K562 (cell line): ENCODE results near the gene ACACB. TPM values are rescaled to one million over a fixed set of nuclear protein-coding genes. Genes with fewer than 3 reads are reported as not detected.

Experiments
- ATAC-seq: fragments of 200-7000 bp; cut with Tn5 transposase; 3 replicates; pipeline ENCODE4 v1.9.1; 2020; ENCODE audit warnings: moderate library complexity
- BruUV-seq: library from RNA; stranded (reverse); fragments of 400-500 nt; replicated peaks from 2 replicates; lab custom pipeline; 2021; lab: Mats Ljungman, UMichigan
- CTCF ChIA-PET: fragments of 300-600 bp; formaldehyde crosslinking; extraction: SDS; loops from one replicate; lab custom pipeline; 2021; ENCODE audit warnings: low intra/inter-chr PET ratio; lab: Yijun Ruan, JAX
- POLR2A ChIA-PET: fragments of 300-600, 350-650 bp; sonication (Branson Sonifier 250); formaldehyde crosslinking; extraction: SDS; loops from one replicate; lab custom pipeline; 2021; ENCODE audit warnings: antibody characterized with exemption, inconsistent platforms; lab: Yijun Ruan, JAX
- DNase-seq, 4 experiments: peaks; one replicate each; pipeline versions ENCODE4 v3.0.0 to v3.0.0-alpha.2; 2011 to 2018; ENCODE audit warnings: low spot score in 3 of 4, mixed read lengths in 3 of 4; ENCODE audit errors: extremely low read depth in 1 of 4
- FAIRE-seq: peaks from 2 replicates; lab custom pipeline; 2011; peaks lifted over from hg19 to GRCh38; lab: Jason Lieb, UNC
- H2AFZ ChIP-seq: 2 replicates; pipeline ENCODE4 v1.6.0; 2011; ENCODE audit warnings: low read depth, low read length, control low read depth, inconsistent platforms
- H3K27ac ChIP-seq: fragments of 200-600 bp; 3 replicates; pipeline ENCODE4 v1.8.0; 2011; ENCODE audit warnings: low read depth, mild to moderate bottlenecking, control low read depth, inconsistent platforms, low read length, moderate library complexity, mixed read lengths; ENCODE audit errors: extremely low read depth
- H3K27me3 ChIP-seq, 2 experiments: fragments of 300-600 bp in 1 of 2; 2 replicates in 1 of 2; 3 replicates in 1 of 2; pipeline versions ENCODE4 v1.6.0 to v1.8.0; 2011; ENCODE audit warnings: inconsistent platforms in 2 of 2, low read length in 2 of 2, mild to moderate bottlenecking in 1 of 2, mixed read lengths in 1 of 2, moderate library complexity in 1 of 2; ENCODE audit not compliant: control insufficient read depth in 2 of 2, insufficient read depth in 2 of 2
- H3K36me3 ChIP-seq: fragments of 300-600 bp; 3 replicates; pipeline ENCODE4 v1.8.0; 2011; ENCODE audit warnings: mild to moderate bottlenecking, low read length, inconsistent platforms; ENCODE audit not compliant: control insufficient read depth, insufficient read depth
- H3K4me1 ChIP-seq, 2 experiments: fragments of 200-600 bp in 1 of 2; replicated peaks in 1 of 2; 2 replicates in 1 of 2; 3 replicates in 1 of 2; pipeline versions ENCODE4 v1.5.1 to v1.8.0; 2011; ENCODE audit warnings: inconsistent platforms in 2 of 2, low read length in 2 of 2, mild to moderate bottlenecking in 1 of 2, mixed read lengths in 1 of 2, moderate library complexity in 1 of 2; ENCODE audit not compliant: control insufficient read depth in 2 of 2, insufficient read depth in 2 of 2
- H3K4me2 ChIP-seq: 2 replicates; pipeline ENCODE4 v1.6.1; 2011; ENCODE audit warnings: low read length, control low read depth, inconsistent platforms, mixed read lengths; ENCODE audit not compliant: insufficient read depth
- H3K4me3 ChIP-seq: fragments of 200-600 bp; sonication (generic), shearing (Covaris generic); 2 replicates; pipeline ENCODE4 v1.5.1; 2016; ENCODE audit warnings: control low read depth, inconsistent platforms
- H3K79me2 ChIP-seq: fragments of 200-600 bp; 3 replicates; pipeline ENCODE4 v1.8.0; 2011; ENCODE audit warnings: low read length, inconsistent platforms; ENCODE audit not compliant: control insufficient read depth, insufficient read depth
- H3K9ac ChIP-seq, 2 experiments: 2 replicates each; pipeline versions ENCODE4 v1.6.0 to v1.6.1; 2011; ENCODE audit warnings: low read depth in 2 of 2, low read length in 2 of 2, control low read depth in 1 of 2, inconsistent platforms in 1 of 2, mild to moderate bottlenecking in 1 of 2, mixed read lengths in 1 of 2; ENCODE audit not compliant: insufficient read depth in 1 of 2
- H3K9me1 ChIP-seq: one replicate; pipeline ENCODE4 v1.6.0; 2011; ENCODE audit warnings: inconsistent platforms, mild to moderate bottlenecking, low read length, moderate library complexity; ENCODE audit not compliant: control insufficient read depth, insufficient read depth
- H3K9me3 ChIP-seq: replicated peaks from 2 replicates; pipeline ENCODE4 v1.5.1; 2011; ENCODE audit warnings: low read depth, low read length, inconsistent platforms; ENCODE audit not compliant: control insufficient read depth, insufficient read depth
- H4K20me1 ChIP-seq: replicated peaks from 2 replicates; pipeline ENCODE4 v1.6.1; 2011; ENCODE audit warnings: low read length, inconsistent platforms, mixed read lengths; ENCODE audit not compliant: control insufficient read depth, insufficient read depth
- BRCA1 ChIP-seq, 2 experiments: fragments of 450-650 bp in 1 of 2; sonication (generic) in 1 of 2; formaldehyde crosslinking in 1 of 2; IDR thresholded peaks; 2 replicates each; pipeline versions ENCODE4 v1.5.0 to v1.6.1; 2017 to 2020; ENCODE audit warnings: mild to moderate bottlenecking in 1 of 2, missing genetic modification reagents in 1 of 2
- ELF2 ChIP-seq: fragments of 250-450 bp; sonication (Bioruptor Pico); IDR thresholded peaks from 2 replicates; pipeline ENCODE4 v1.5.0; 2021; ENCODE audit warnings: mild to moderate bottlenecking
- ETV5 ChIP-seq: sonication (generic); formaldehyde crosslinking; IDR thresholded peaks from 2 replicates; pipeline ENCODE4 v1.4.0; 2020; ENCODE audit warnings: low read depth, mild to moderate bottlenecking, missing genetic modification reagents
- GATAD2B ChIP-seq: fragments of 450-650 bp; IDR thresholded peaks from 2 replicates; pipeline ENCODE4 v1.6.1; 2017; ENCODE audit warnings: mild to moderate bottlenecking, borderline replicate concordance
- KDM2B ChIP-seq: fragments of 250-450 bp; sonication (Bioruptor Pico); IDR thresholded peaks from 2 replicates; pipeline ENCODE4 v1.8.0; 2021; ENCODE audit warnings: mild to moderate bottlenecking, moderate library complexity
- SMAD3 ChIP-seq: fragments of 450-650 bp; formaldehyde crosslinking; conservative IDR thresholded peaks from 2 replicates; pipeline ENCODE4 v1.4.0; 2020; ENCODE audit warnings: mild to moderate bottlenecking
- SRSF7 ChIP-seq: fragments of 200-400 bp; formaldehyde crosslinking; optimal IDR thresholded peaks from 2 replicates; pipeline ENCODE3; 2017; ENCODE audit warnings: mild to moderate bottlenecking, low read depth, low read length
- TEAD4 ChIP-seq, 2 experiments: sonication (generic) in 1 of 2; formaldehyde crosslinking in 1 of 2; IDR thresholded peaks; 2 replicates each; pipeline versions ENCODE4 v1.6.1 to v1.8.0; 2012 to 2022; ENCODE audit warnings: borderline replicate concordance in 1 of 2, inconsistent platforms in 1 of 2, low read length in 1 of 2, mild to moderate bottlenecking in 1 of 2, missing genetic modification reagents in 1 of 2
- TFAM ChIP-seq: fragments of 250-450 bp; sonication (Bioruptor Pico); conservative IDR thresholded peaks from 2 replicates; pipeline ENCODE4 v1.5.0; 2021; ENCODE audit warnings: mild to moderate bottlenecking, moderate library complexity
- ZNF212 ChIP-seq: fragments of 450-650 bp; formaldehyde crosslinking; IDR thresholded peaks from 2 replicates; pipeline ENCODE4 v1.4.0; 2020; ENCODE audit warnings: mild to moderate bottlenecking
- ZNF79 ChIP-seq: fragments of 250-450 bp; sonication (Bioruptor Pico); IDR thresholded peaks from 2 replicates; pipeline ENCODE4 v1.4.0; 2020; ENCODE audit warnings: low read depth, mild to moderate bottlenecking, moderate library complexity
- WGBS: fragments of 100-300 bp; shearing (Covaris generic); methylation state at CpG from one replicate; pipeline ENCODE4 v1.1.6; 2016; ENCODE audit warnings: low coverage, mixed read lengths; ENCODE audit not compliant: insufficient coverage; ENCODE audit errors: missing lambda C conversion rate; 5-methylcytosine and 5-hydroxymethylcytosine counted together
- in situ Hi-C: fragments of 300-500 bp; cut with MboI; formaldehyde crosslinking; loops from 4 replicates; pipeline ENCODE4 v1.15.0; 2018; ENCODE audit warnings: inconsistent platforms, mixed read lengths
- intact Hi-C: fragments of 100-400 bp; cut with micrococcal nuclease; formaldehyde crosslinking; loops from 2 replicates; pipeline ENCODE4 v1.14.2; 2022
- polyA plus RNA-seq, 8 experiments: library from polyadenylated mRNA; depleted of rRNA in 4 of 8; stranded (reverse) in 5 of 8; unstranded in 3 of 8; fragments of >200 nt; fragmentation: Nextera tagmentation in 2 of 8; fragmentation: Illumina TruSeq in 1 of 8; extraction: Ambion mirVana in 2 of 8; extraction: Trizol in 1 of 8; gene quantifications; 2 replicates each; pipeline versions ENCODE4 v1.2.1 to v1.2.3, GENCODE V29; 2011 to 2014; ENCODE audit warnings: inconsistent platforms in 1 of 8, missing spikeins in 1 of 8
- total RNA-seq, 7 experiments: library from RNA; depleted of rRNA in 6 of 7; stranded (reverse); fragments of >200 nt in 6 of 7; fragmentation: Illumina TruSeq in 2 of 7; extraction: Trizol in 2 of 7; gene quantifications; 2 replicates each; pipeline versions ENCODE4 v1.2.1 to v1.2.3, GENCODE V29; 2011 to 2021; ENCODE audit warnings: low replicate concordance in 1 of 7
- TF ChIP-seq, protein P1 (sequence below): sonication (generic); formaldehyde crosslinking; IDR thresholded peaks from 2 replicates; pipeline ENCODE4 v1.8.1; 2023; ENCODE audit warnings: mild to moderate bottlenecking, missing genetic modification reagents
- TF ChIP-seq, protein P2 (sequence below): fragments of 450-650 bp; IDR thresholded peaks from 2 replicates; pipeline ENCODE4 v1.6.1; 2017; ENCODE audit warnings: antibody characterized with exemption
- TF ChIP-seq, protein P3 (sequence below), 2 experiments: IDR thresholded peaks in 1 of 2; conservative IDR thresholded peaks in 1 of 2; 2 replicates each; pipeline ENCODE4 v1.6.1; 2016; ENCODE audit warnings: low read depth in 2 of 2, mild to moderate bottlenecking in 1 of 2, missing compliant biosample characterization in 1 of 2, missing genetic modification characterization in 1 of 2, moderate library complexity in 1 of 2

The ACACB gene
- total and polyA plus RNA-seq, 9 of the 15 experiments (the other 6 are each of a cell fraction or from before 2014, with no cell fraction given) = 0.10 to 2.5 (median 0.83) TPM

- ChIA-PET CTCF (no interaction called here), POLR2A (interaction anchor here (0.7 kb wide), 1 partner anchor 15 kb away, joined by 3 read pairs; no protein-coding TSS in a partner anchor)
- in situ Hi-C loops = no loop called here
- no peak overlapping the region for H3K4me2 ChIP-seq
- ATAC-seq = no peak
- FAIRE-seq = no peak
- H3K79me2 ChIP-seq = no peaks in the 10 kb centered on the region
- WGBS = 10% methylated on average over 12 of the region's 12 CpGs
- no peaks in the 10 kb centered on the region for H3K9me3 ChIP-seq
- BruUV-seq = no TSS peak
- intact Hi-C loops = no loop called here
- H3K27ac ChIP-seq = no peak overlapping the region
- peaks cover 7 to 36% of the 10 kb centered on the region in 2 experiments; a peak in 4 of 5 replicates for H3K27me3 ChIP-seq
- DNase-seq = no peak
- H3K36me3 ChIP-seq = no peaks in the 10 kb centered on the region
- H2AFZ ChIP-seq = no peak overlapping the region
- H4K20me1 ChIP-seq = no peaks in the 10 kb centered on the region
- no peaks in the 10 kb centered on the region for H3K9me1 ChIP-seq
- no peak overlapping the region for H3K4me3 ChIP-seq
- H3K4me1 ChIP-seq = no peaks in the 10 kb centered on the region
- H3K9ac ChIP-seq = no peak overlapping the region
- TF ChIP-seq BRCA1 (IDR thresholded peaks at IDR 0.05) (no peak), BRCA1 (CRISPR knock-in tag; IDR thresholded peaks at IDR 0.05) (no peak), ETV5 (CRISPR knock-in tag) (no peak), ELF2 (CRISPR knock-in tag) (no peak), GATAD2B (no peak), ZNF79 (CRISPR knock-in tag) (no peak), SRSF7 (no peak), KDM2B (CRISPR knock-in tag) (no peak), SMAD3 (CRISPR knock-in tag) (no peak), TEAD4 (IDR thresholded peaks at IDR 0.05; ENCODE audit: low read length) (no peak), TEAD4 (CRISPR knock-in tag; IDR thresholded peaks at IDR 0.05; ENCODE audit: borderline replicate concordance) (no peak), ZNF212 (CRISPR knock-in tag) (no peak), TFAM (CRISPR knock-in tag) (no peak)
- TF ChIP-seq, protein P1, sequence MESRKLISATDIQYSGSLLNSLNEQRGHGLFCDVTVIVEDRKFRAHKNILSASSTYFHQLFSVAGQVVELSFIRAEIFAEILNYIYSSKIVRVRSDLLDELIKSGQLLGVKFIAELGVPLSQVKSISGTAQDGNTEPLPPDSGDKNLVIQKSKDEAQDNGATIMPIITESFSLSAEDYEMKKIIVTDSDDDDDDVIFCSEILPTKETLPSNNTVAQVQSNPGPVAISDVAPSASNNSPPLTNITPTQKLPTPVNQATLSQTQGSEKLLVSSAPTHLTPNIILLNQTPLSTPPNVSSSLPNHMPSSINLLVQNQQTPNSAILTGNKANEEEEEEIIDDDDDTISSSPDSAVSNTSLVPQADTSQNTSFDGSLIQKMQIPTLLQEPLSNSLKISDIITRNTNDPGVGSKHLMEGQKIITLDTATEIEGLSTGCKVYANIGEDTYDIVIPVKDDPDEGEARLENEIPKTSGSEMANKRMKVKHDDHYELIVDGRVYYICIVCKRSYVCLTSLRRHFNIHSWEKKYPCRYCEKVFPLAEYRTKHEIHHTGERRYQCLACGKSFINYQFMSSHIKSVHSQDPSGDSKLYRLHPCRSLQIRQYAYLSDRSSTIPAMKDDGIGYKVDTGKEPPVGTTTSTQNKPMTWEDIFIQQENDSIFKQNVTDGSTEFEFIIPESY (CRISPR knock-in tag) = no peak
- TF ChIP-seq, protein P2, sequence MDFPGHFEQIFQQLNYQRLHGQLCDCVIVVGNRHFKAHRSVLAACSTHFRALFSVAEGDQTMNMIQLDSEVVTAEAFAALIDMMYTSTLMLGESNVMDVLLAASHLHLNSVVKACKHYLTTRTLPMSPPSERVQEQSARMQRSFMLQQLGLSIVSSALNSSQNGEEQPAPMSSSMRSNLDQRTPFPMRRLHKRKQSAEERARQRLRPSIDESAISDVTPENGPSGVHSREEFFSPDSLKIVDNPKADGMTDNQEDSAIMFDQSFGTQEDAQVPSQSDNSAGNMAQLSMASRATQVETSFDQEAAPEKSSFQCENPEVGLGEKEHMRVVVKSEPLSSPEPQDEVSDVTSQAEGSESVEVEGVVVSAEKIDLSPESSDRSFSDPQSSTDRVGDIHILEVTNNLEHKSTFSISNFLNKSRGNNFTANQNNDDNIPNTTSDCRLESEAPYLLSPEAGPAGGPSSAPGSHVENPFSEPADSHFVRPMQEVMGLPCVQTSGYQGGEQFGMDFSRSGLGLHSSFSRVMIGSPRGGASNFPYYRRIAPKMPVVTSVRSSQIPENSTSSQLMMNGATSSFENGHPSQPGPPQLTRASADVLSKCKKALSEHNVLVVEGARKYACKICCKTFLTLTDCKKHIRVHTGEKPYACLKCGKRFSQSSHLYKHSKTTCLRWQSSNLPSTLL = no peak
- TF ChIP-seq, protein P3, sequence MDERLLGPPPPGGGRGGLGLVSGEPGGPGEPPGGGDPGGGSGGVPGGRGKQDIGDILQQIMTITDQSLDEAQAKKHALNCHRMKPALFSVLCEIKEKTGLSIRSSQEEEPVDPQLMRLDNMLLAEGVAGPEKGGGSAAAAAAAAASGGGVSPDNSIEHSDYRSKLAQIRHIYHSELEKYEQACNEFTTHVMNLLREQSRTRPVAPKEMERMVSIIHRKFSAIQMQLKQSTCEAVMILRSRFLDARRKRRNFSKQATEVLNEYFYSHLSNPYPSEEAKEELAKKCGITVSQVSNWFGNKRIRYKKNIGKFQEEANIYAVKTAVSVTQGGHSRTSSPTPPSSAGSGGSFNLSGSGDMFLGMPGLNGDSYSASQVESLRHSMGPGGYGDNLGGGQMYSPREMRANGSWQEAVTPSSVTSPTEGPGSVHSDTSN (CRISPR knock-in tag; IDR thresholded peaks at IDR 0.05; ENCODE audit: low read depth) = no peak
- TF ChIP-seq, protein P3 (tag; conservative IDR thresholded peaks at IDR 0.05; ENCODE audit: low read depth) = no peak
These were observed 8.7 kb downstream of the ACACB start for GRCh38 chr12:109124878-109125648.
